Suprapubic skin (tissue), 4 donors: Measurements from ENCODE around the gene USP2.

Experiments used
- CTCF ChIP-seq, 2 donors: fragments of 200-600 bp in 1 of 2; fragments of 450-650 bp in 1 of 2; sonication (generic) in 1 of 2; IDR thresholded peaks; one replicate each; pipeline ENCODE4 v1.5.1; 2016 to 2019; ENCODE audit warnings: antibody characterized with exemption in 2 of 2, mild to moderate bottlenecking in 1 of 2, moderate library complexity in 1 of 2
- EP300 ChIP-seq: sonication (generic); formaldehyde crosslinking; IDR thresholded peaks from one replicate; pipeline ENCODE4 v1.6.1; 2017; ENCODE audit warnings: antibody characterized with exemption
- POLR2A ChIP-seq, 2 donors: fragments of 450-650 bp; IDR thresholded peaks; one replicate each; pipeline ENCODE4 v1.6.1; 2017; ENCODE audit warnings: antibody characterized with exemption in 2 of 2, mild to moderate bottlenecking in 2 of 2, moderate library complexity in 2 of 2
- POLR2AphosphoS5 ChIP-seq, 3 donors: sonication (generic); formaldehyde crosslinking; IDR thresholded peaks; one replicate each; pipeline ENCODE4 v1.6.1; 2017; ENCODE audit warnings: antibody characterized with exemption in 3 of 3

GRCh38 chr11:119371067-119371601 lies 10.4 kb downstream of the USP2 start:
- TF ChIP-seq CTCF (IDR thresholded peaks at IDR 0.05) (no peak), EP300 (no peak), POLR2A (IDR thresholded peaks at IDR 0.05) (no peak), POLR2AphosphoS5 (IDR thresholded peaks at IDR 0.05) (no peak)
